Bronchial epithelial cell (primary cell): Measurements from ENCODE around the gene E2F1. TPM values are rescaled to one million over a fixed set of nuclear protein-coding genes. Genes with fewer than 3 reads are reported as not detected.

Experiments used
- DNase-seq: peaks from one replicate; pipeline ENCODE4 v3.0.0-alpha.2; 2010; ENCODE audit warnings: low read depth
- FAIRE-seq: peaks from 2 replicates; lab custom pipeline; 2011; peaks lifted over from hg19 to GRCh38; lab: Jason Lieb, UNC
- H3K27me3 ChIP-seq: 2 replicates; pipeline ENCODE4 v1.5.1; 2011; ENCODE audit warnings: low read length; ENCODE audit not compliant: control insufficient read depth, insufficient read depth
- H3K36me3 ChIP-seq: 2 replicates; pipeline ENCODE4 v1.5.1; 2011; ENCODE audit warnings: low read length; ENCODE audit not compliant: control insufficient read depth, insufficient read depth
- H3K4me3 ChIP-seq: 2 replicates; pipeline ENCODE4 v1.5.1; 2011; ENCODE audit warnings: mild to moderate bottlenecking, low read depth, low read length, control low read depth
- CTCF ChIP-seq: IDR thresholded peaks from 2 replicates; pipeline ENCODE4 v1.5.1; 2011; ENCODE audit warnings: mild to moderate bottlenecking, moderate library complexity, low read length, control low read depth, inconsistent platforms; ENCODE audit not compliant: insufficient read depth, severe bottlenecking
- total RNA-seq: library from RNA; depleted of rRNA; stranded (reverse); fragments of >200 nt; gene quantifications from 2 replicates; pipeline ENCODE4 v1.2.1, GENCODE V29; 2014

The E2F1 gene
- total RNA-seq, 1 donor from 2014 or later, result 0.26 TPM

GRCh38 chr20:33658929-33659328 is 27.3 kb downstream of the E2F1 start:
- DNase-seq, result no peak
- FAIRE-seq, result no peak
- TF ChIP-seq CTCF, result no peak
- no peak overlapping the region for H3K4me3 ChIP-seq
- peaks cover 1% of the 10 kb centered on the region for H3K27me3 ChIP-seq
- no peaks in the 10 kb centered on the region for H3K36me3 ChIP-seq

GRCh38 chr20:33658510-33658909 is 27.7 kb downstream of the E2F1 start:
- Histone ChIP-seq H3K4me3 (no peak overlapping the region), H3K36me3 (no peaks in the 10 kb centered on the region), H3K27me3 (peaks cover 1% of the 10 kb centered on the region)
- no peak for TF ChIP-seq CTCF
- DNase-seq (no peak), FAIRE-seq (no peak)

- TF ChIP-seq CTCF, result no peak
- no peak for DNase-seq
- Histone ChIP-seq H3K36me3 (no peaks in the 10 kb centered on the region), H3K4me3 (no peak overlapping the region), H3K27me3 (peaks cover 1% of the 10 kb centered on the region)
- FAIRE-seq, result no peak
Observed at GRCh38 chr20:33657704-33658095, 28.5 kb downstream of the E2F1 start.

- H3K4me3 ChIP-seq, result no peak overlapping the region
- FAIRE-seq (no peak), DNase-seq (no peak)
- H3K36me3 ChIP-seq, result no peaks in the 10 kb centered on the region
- H3K27me3 ChIP-seq, result peaks cover 1% of the 10 kb centered on the region
- no peak for TF ChIP-seq CTCF
Observed at GRCh38 chr20:33656783-33657703, 29.1 kb downstream of the E2F1 start.

GRCh38 chr20:33656010-33656782 is 30.0 kb downstream of the E2F1 start:
- DNase-seq (no peak), FAIRE-seq (no peak)
- Histone ChIP-seq H3K4me3 (no peak overlapping the region), H3K27me3 (peaks cover 1% of the 10 kb centered on the region), H3K36me3 (no peaks in the 10 kb centered on the region)
- TF ChIP-seq CTCF, result no peak
